NOMO-1 (cell line): ENCODE results near the gene BCORL1.

Source experiments
- DNase-seq, 2 experiments: peaks; one replicate each; lab custom pipeline; 2025; ENCODE audit not compliant: unreplicated experiment in 2 of 2; lab: John Stamatoyannopoulos, UW

The BCORL1 gene

DNA sequence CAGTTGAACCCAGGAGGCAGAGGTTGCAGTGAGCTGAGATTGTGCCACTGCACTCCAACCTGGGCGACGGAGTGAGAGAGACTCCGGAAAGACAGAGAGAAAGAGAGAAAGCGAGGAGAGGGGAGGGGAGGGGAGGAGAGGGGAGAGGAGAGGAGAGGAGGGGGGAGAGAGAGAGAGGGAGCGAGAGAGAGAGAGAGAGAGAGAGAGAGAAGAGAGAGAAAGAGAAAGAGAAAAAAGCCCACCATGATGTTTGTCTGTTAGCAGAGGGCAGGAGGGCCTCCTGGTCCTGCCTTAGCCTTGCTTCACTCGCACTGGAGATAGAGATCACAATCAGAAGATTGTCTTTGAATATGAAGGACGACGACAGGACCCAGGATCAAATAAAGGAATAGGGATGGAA, 18.7 kb upstream of the BCORL1 start:
- no peak for DNase-seq

DNA sequence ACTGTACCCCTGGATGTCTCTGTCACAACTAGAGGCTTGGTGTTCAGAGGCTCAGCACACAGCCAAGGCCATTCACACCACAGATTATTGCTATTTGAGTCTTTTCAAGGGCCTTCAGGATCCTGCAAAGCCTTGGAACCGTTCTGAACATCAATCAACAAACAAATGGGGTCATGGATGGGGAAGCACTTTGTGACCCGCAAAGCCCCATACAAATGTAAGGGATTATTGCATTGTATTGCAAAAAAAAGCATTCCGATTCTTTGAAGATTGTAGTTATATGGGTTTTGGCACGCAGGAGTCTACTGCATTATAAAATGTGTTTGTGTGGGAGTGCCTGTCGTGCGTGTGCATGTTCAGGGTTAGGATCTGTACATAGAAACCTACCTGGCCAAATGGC, 17.3 kb upstream of the BCORL1 start:
- DNase-seq, result no peak

DNA sequence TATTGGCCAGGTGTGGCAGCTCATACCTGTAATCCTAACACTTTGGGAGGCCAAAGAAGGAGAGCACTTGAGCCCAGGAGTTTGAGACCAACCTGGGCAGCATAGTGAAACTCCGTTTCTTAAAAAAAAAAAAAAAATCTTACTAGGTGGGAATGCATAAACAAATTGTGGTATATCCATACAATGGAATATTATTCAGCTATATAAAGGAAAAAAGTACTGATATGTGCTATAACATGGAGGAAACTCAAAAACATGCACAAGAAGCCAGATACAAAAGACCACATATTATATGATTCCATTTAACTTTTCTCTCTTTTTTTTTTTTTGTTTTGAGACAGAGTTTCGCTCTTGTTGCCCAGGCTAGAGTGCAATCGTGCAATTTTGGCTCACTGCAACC, 13.5 kb upstream of the BCORL1 start:
- no peak for DNase-seq

DNA sequence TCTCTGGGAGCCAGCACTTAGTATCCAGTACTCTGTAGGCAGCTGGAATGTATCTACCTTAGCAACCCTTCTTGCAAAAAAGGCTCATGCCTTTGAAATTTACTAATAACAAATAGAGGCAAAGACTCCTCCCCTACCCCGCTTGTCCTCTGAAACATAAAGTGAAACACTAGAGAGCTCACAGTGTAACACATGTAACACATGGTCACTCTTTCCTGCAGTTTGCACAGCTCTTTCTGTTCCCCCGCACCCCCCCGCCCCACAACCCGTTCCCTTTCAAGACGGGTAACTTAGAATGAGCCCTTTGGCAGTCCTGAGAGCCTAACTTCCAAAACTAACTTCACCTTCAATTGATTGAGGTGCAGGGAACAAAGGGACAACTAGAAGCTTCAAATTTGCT, 6.0 kb upstream of the BCORL1 start:
- no peak for DNase-seq

DNA sequence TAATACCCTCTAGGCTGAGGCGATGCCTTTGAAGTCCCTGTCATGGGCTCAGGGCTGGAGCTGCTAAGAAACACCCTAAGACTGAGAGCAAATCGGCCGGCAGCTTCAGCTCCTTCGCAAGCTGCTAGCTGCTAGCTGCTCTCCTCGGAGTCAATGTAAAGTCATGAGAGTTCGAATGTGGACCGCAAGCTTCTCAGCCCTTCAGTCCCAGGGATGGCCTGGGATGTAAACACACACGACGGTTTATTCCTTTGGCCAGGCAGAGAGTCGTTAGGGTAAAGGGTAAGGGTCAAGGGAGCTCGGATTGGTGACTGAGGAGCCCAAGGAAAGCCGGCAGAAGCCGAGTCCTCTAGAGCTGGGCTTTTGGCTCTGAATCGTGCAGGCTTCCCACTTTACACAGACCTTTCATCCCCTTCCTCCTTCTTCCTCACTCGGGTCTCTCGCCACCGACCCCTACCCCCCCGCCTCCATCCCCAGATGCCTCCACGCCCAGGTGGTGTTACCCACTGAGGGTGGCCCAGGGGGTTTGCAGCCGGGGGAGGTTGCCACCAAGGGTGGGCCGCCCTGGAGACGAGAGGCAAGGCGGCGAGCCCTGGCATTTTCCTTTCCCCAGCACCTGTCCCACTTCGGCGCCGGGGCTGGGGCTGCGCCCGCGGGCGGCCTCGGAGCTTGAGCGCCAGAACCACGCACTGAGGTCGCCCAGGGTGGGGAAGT, 3.1 kb upstream of the BCORL1 start:
- no peak for DNase-seq

DNA sequence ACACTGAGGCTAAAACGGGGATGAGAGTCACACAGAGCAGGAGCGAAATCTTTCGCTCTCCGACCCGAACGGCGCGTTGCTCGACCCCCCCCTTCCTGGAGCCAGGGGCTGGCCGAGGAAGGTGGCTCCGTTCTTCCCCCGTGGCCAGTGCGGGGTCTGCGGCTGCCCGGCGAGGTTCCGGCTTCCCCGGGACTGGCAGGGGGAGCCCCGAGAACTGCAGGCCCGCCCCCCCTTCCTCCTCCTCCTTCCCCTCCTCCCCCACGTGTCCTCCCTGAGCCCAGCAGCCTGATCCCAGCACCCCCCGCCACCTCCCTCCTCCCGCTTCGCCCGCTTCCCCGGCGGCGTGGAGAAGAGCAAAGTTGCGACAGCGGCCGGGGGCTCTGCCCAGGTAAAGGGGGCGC, 2.4 kb upstream of the BCORL1 start:
- no peak for DNase-seq

DNA sequence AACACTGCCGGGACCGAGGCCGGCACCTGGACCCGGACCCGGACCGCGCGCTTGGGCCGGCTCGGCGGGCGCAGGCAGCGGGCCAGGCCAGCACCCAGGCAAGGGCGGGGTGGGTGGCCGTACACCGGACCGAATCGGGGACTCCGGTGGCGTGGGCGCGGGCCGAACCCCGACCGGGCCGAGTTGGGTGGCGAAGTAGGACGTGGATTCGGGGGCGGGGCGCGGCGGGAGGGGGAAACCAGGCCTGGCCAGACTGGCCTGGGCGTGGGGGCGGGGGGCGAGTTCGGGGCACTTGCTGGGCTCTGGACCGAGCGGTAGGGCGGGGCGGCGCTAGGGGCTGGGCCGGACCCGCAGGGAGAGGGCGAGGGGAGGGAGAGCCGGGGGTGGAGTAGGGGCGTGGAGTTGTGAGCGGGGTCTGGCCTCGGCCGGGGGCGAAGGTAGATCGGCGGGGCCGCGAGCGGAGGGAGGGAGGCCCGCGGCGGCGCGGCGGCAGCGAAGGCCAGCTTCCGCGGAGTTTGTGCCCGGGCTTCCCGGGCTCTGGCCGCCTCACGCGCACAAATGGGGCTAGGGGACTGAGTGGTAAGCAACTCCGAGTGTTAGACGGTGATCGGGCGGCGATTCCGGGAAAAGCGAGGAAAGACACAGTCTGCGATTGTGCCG, 1.8 kb upstream of the BCORL1 start:
- no peak for DNase-seq

DNA sequence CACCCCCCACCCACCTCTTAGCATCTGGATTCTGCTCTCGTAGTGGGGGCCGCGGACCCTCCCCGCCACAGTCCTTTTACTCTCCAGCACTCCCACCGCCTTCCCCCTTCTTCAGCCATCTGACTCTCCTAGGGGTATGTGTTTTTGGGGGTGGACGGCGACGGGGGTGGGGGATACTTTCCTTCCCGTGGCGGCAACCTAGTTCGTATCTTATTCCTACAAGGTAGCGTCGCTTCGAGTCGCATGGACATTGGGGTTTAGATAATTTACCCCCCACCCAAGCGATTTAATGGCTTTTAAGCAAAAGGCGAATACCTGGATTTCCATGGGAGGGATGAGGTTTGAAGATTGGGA, 1.3 kb upstream of the BCORL1 start:
- DNase-seq, result no peak

DNA sequence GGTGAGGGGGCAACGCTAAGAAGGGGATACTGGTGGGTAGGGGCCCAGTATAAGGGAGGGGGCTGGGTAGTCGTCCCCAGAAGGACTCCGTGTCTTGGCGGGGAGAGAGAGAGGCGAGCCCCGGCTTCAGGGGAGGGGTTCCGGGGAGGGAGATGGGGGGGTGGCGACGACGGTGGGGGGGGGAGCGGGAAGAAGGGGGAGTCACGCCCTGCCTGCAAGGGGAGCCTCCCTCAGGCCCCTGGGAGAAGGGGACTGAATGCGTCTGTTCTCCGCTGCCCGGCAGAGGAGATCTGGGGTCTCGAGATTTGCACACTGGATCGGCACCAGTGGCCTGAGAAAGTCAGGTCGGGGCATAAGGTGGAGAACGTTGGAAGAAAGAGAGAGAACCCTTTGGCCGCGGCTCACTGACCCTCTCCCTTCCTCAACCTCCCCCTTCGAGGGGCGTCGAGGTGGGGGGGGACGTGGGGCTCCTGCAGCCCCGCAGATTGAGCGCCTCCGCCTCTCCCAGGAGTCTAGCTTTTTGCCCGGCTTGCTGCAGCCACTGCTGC, 609 bp upstream of the BCORL1 start:
- DNase-seq, result no peak

DNA sequence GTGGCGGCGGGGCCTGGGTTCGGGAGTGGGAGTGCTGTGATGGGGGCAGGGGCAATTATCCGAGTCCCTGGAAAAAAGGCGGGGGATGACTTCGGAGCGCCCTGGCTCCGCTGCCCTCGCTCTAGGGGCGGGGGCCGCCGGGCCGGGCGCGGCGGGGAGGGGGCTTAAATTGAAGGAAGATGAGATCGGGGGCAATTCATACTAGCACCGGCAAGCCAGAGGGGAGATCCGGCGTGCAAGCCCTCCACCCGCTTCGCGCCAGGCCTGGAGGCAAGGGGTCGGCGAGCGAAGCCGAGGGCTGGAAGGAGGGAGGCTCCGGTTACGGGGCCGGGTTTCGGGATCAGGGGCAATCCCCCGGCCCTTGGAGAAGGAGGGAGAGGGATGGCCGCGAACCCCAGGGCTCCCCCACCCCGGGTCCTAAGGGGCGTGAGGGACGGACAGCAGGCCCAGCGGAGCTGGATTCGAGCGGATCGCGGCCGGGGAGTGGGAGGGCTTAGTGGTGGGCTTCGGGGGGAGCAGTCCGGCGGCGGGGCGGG, 1.2 kb downstream of the BCORL1 start:
- no peak for DNase-seq

DNA sequence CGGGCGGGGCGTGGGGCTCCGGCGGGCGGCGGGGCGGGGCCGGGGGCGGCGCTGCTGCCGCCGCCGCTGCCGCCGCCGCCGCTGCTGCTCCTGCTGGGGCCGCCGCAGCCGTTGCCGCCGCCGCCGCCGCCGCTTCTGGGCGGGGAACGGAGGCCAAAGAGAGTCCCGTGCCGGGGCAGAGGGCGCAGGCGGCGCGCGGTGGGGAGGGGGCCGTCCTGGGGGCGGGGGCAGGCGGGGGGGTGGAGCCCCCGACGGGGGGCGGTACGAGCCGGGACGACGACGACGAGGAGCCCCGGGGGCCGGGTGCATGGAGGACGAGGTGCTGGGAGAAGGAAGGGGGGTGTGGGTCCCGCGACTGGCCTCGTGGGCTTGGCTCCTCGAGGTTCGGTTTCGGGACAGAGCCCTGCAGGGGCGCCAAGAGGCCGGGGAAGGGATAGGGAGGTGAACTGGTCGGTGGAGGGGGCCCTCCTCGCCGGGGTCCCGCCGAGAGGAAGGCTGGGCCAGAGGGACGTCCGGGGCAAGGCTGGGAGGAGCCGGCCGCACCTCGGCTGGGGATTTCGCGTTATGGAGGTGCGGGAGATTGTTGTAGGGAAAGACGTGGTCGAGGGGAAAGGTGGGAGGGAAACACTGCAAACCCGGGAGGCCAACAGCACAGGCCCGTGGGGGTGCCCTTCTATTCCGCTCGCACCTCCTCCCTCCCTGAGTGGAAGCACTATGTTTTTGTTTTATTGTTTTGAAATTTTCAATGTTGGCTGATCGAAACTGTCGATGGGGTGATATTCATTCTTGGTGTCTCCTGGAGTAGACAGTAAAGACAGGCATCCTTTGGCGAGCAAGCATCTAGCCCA, 1.9 kb downstream of the BCORL1 start:
- no peak for DNase-seq

DNA sequence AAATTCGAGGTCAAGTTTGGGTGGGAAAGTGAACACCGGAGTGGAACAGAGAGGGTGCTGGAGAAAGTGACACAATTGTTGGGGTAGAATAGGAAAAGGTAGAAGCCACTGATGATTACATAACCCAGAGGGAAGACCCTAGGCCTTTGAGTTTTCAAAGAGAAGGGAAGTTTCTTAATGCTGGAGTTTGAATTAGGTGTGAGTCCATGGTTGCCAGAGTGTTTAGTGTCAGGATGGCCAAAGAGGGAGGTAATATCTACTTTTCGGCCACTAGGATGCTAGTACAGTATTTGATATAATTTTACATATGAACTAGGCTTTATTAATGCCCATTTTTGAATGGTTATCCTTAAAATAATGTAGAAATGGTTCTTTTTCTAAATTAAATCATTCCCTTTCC, 5.4 kb downstream of the BCORL1 start:
- DNase-seq, result no peak

DNA sequence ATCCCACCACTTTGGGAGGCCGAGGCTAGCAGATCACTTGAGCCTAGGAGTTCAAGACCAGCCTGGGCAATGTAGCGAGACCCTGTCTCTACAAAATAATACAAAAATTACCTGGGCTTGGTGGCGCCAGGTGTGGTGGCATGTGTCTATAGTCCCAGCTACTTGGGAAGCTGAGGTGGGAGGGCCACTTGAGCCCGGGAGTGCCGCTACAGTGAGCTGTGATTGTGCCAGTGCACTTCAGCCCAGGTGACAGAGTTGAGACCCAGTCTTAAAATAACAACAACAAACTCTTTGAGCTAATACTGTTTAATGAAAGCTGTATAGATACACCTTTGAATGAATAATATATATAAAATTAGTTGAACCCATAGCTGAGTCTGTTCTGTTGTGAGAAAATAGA, 9.7 kb downstream of the BCORL1 start:
- no peak for DNase-seq

DNA sequence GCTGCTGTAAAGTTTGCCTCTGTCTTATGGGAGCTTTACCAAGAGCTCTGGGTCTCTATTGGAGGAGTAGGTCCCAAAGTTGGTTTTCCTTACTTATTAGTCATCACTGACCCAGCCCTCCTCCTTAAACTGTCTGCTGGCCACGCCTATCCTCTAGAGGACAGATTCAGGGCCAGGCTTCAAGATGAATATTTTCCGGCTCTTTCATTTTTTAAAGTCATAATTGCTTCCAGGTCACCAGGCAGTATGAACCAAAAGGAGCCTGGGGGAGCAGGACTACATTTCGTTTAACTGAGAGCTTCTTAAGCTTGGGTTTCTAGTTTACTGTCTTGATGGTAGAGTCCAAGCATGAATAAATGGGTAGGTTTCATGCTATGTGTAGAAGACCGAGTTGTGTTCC, 13.7 kb downstream of the BCORL1 start:
- DNase-seq, result no peak

DNA sequence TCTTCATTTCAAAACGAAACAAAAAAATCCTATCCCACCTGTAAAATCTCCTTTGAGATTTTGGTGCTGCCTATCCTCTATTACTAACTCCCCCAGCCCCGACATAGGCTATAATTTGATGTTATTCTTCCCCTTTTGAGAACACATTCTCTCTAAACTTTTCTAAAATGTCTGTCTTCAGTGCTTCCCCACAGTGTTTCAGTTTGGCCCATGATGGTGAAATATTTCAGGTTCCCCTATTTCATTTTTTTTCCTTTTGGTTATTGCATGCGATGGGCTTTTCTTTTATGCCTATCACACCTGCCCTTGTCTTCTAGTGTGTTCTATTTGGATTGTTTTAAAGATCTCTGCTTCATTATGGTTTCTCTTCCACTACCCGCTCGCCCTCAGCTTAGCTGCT, 14.7 kb downstream of the BCORL1 start:
- peak; percentile 51 to 67 for DNase-seq

DNA sequence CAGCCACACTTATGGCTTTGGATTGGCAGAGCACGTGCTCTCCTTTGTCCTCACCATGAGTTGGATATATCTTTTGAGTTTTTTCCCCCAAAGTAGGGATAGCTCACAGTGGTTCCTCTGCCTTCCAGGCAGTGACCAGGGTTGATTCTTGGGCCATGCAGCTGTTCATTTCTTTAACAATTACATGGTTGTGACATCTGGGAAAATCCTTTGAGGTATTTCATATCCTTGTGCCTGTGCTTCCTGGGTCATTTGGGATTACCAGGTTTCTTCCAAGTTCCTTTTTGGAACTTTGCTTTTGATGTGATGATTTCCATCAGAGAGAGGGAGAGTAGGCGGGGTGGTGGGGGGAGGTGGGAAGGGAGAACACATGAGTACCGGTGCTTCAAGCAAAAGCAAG, 15.6 kb downstream of the BCORL1 start:
- DNase-seq, result no peak

DNA sequence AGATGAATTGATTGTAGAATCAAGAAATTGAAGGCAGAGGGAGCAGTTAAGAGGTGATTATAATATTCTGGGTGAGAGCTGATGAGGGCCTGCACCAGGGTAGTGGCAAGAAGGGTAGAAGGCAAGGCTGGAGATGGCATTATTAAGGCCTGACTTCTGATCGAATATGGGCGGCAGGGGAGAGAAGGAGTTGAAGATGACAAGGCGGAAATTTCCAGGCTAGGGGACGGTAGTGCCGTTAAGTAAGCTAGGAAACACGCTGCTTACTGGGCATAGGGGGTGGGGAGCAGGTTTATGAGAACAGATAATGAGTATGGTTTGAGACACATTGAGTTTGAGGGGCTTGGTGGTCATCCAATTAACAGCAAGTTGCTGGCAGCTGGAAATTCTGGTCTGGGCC, 19.5 kb downstream of the BCORL1 start:
- no peak for DNase-seq

DNA sequence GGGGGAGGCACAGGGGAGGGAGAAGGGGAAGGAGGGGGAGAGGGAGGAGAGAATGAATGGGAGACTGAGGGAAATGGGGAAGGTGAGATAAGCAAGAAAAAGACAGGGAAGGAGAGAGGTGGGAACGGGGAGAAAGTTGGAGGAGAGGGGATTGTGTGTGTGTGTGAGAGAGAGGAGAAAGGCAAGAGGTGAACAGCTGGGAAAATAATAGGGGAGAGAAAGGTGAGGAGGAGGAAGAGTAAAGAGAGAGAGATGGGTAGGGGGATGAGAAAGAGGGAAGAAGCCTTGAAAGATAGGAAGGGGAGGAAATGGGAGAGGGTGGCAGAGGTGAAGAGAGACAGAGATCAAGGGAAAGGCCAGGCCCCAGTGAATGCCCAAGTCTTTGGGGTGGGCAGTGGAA, 20.1 kb downstream of the BCORL1 start:
- no peak for DNase-seq

DNA sequence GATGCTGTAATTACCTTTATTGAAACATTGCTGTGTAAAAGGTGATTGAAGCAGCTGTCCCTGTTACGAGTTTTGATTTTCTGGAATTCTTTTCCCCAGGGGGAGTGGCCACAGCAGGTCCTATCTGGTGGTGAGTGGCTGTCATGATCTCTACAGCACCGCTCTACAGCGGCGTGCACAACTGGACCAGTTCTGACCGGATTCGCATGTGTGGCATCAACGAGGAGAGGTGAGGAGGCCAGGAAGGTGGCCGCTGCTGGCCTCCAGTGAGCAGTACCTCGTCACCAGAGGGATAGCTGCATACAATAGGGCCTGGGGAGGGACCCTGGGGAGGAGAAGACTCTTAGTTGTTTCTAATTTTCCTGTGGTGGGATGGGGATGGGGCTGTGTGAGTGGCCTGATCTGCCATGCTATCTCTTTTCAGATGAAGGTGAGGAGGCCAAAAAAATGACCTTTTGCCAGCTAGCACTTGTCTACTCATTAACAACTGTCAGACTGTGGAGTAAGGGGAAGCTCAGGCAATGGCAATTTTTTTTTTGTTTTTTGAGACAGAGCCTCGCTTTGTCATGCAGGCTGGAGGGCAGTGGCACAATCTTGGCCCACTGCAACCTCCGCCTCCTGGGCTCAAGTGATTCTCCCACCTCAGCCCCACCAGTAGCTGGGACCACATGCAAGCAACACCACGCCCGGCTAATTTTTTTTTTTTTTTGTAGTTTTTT, 22.8 kb downstream of the BCORL1 start:
- DNase-seq, result no peak

DNA sequence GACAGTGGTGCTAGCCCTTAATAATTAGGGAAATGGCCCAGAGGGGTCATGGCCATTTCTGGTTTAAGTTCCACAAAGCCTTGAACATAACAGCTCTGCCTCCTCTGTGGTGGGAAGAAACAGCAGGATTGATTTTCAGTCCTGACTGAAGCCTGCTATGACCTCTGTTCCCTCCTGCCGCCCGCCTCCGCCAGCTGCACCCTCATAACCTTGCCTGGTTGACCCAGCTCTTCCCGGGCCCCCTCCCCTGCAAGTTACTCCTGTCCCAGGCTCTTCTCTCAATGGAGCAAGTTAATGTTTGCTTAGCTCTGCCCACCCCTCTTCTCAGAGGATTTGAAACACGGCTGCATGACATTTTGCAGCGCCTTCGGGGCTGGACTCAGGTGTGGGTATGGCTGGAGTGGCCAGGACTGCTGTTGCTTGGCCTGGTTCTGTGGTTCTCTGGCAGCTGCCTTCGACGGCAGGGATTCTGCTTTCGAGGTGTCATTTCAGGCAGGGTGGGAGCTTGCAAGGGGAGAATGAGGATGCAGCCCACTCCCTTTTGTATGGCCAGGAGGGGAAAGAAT, 27.3 kb downstream of the BCORL1 start:
- DNase-seq, result no peak
